Colonic mucosa (tissue), 4 donors: Measurements from ENCODE around the gene CPT1C. TPM values are rescaled to one million over a fixed set of nuclear protein-coding genes. Genes with fewer than 3 reads are reported as not detected.

Experiments used
- DNase-seq: peaks from one replicate; pipeline ENCODE4 v3.0.0-alpha.2; 2020
- H3K27ac ChIP-seq: fragments of 200-600 bp; one replicate; pipeline ENCODE4 v1.8.0; 2021
- H3K27me3 ChIP-seq: fragments of 200-600 bp; one replicate; pipeline ENCODE4 v1.8.0; 2021
- H3K36me3 ChIP-seq: fragments of 200-600 bp; one replicate; pipeline ENCODE4 v1.8.0; 2021
- H3K4me1 ChIP-seq: fragments of 200-600 bp; one replicate; pipeline ENCODE4 v1.8.0; 2021; ENCODE audit warnings: mild to moderate bottlenecking
- H3K4me3 ChIP-seq: fragments of 200-600 bp; one replicate; pipeline ENCODE4 v1.8.0; 2021
- H3K9ac ChIP-seq, 2 donors: one replicate each; pipeline ENCODE4 v1.7.0; 2013; ENCODE audit warnings: control low read depth in 2 of 2, low read depth in 2 of 2, low read length in 2 of 2
- H3K9me3 ChIP-seq: fragments of 200-600 bp; one replicate; pipeline ENCODE4 v1.8.0; 2021
- intact Hi-C: fragments of 100-400 bp; cut with DNase I; formaldehyde crosslinking; loops from one replicate; pipeline ENCODE4 v1.14.1; 2022
- total RNA-seq, 2 donors: library from RNA; stranded (reverse); fragmentation: NEBNext Ultra II Directional in 1 of 2; extraction: Animal tissue kit (Norgen Biotek cat#: 25700) in 1 of 2; gene quantifications; one replicate each; pipeline ENCODE4 v1.2.1, GENCODE V29; 2021
- TF ChIP-seq, protein P1 (sequence below): fragments of 200-600 bp; IDR thresholded peaks from one replicate; pipeline ENCODE4 v1.8.0; 2022; ENCODE audit warnings: antibody characterized with exemption, mild to moderate bottlenecking
- donor health status: healthy.
- donor health status: DM: no; HTN: no; CAD: no.
- donor health status: DM: no; HTN: no; CAD: no.

The CPT1C gene
- total RNA-seq, 2 donors from 2014 or later: 1.2 to 2.0 TPM

DNA sequence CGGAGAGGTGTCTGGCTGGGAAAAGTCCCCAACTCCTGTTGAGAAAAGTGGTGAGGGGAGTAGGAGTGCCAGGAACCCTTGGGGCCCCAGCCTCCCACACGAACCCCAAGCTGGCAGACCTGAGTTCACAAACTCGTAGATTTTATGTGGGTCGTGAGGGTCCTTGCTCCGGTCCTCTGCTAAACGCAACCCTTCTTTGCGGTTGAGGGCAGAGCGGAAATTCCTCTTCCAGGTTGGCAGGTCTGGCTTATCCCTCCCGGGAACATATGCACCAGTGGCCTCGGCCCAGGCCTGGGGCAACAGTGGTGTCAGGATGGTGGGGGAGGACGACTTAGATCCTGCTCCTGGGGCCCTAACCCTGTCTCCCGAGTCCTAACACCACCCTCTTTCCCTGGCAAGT is 27.7 kb upstream of the CPT1C start:
- H3K4me3 ChIP-seq: no peak overlapping the region
- DNase-seq: no peak
- intact Hi-C loops: no loop called here
- H3K4me1 ChIP-seq: peaks cover 12% of the 10 kb centered on the region
- TF ChIP-seq, protein P1, sequence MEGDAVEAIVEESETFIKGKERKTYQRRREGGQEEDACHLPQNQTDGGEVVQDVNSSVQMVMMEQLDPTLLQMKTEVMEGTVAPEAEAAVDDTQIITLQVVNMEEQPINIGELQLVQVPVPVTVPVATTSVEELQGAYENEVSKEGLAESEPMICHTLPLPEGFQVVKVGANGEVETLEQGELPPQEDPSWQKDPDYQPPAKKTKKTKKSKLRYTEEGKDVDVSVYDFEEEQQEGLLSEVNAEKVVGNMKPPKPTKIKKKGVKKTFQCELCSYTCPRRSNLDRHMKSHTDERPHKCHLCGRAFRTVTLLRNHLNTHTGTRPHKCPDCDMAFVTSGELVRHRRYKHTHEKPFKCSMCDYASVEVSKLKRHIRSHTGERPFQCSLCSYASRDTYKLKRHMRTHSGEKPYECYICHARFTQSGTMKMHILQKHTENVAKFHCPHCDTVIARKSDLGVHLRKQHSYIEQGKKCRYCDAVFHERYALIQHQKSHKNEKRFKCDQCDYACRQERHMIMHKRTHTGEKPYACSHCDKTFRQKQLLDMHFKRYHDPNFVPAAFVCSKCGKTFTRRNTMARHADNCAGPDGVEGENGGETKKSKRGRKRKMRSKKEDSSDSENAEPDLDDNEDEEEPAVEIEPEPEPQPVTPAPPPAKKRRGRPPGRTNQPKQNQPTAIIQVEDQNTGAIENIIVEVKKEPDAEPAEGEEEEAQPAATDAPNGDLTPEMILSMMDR: no peak
- no peaks in the 10 kb centered on the region for H3K27me3 ChIP-seq
- H3K36me3 ChIP-seq: peaks cover 4% of the 10 kb centered on the region
- no peak overlapping the region for H3K27ac ChIP-seq
- no peak overlapping the region for H3K9ac ChIP-seq
- no peaks in the 10 kb centered on the region for H3K9me3 ChIP-seq

DNA sequence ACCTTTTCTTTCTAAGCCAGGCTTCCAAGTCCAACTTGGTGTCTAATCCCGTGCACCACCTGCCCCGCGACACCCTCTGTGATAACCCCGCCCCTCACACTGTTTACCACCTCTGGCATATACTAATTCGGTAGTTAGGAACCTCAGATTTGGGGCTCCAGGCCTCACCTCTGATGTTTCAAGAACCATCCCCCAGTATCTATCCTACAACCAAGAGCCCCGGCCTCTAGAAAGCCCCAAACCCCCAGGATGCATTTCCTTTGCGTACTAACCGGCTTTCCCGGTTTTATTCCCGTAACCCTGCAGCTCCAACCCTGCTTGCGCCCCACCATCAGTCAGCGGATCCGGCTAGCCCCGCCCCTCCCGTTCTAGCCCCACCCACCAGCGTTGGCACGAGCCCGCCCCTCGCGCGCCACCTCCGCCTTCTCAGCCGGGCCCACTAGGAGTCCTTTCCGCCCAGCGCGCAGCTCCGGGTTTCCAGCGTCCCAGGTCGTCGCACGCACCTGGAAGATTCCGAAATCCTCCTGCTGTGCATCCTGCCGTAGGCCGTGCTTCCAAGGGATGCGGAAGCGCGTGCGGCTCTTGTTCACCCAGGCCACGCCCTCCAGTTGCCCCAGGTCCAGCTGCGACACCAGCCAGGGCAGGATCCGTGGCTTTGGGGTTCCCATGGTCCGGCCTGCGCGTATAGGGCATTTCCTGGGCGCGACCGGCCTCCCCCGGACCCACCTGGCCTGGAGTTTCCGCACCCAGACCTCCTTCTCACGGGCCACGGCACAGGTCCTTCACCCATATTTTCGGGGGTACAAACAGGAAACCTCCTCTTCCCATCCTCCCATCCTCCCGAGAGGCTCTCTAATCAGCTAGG is 26.5 kb upstream of the CPT1C start:
- peak overlapping the region; percentile 60 for H3K4me3 ChIP-seq
- H3K9ac ChIP-seq: peak overlapping the region; percentile 85 to 100
- peaks cover 12% of the 10 kb centered on the region for H3K4me1 ChIP-seq
- H3K27ac ChIP-seq: peak overlapping the region; percentile 91
- intact Hi-C loops: no loop called here
- TF ChIP-seq, protein P1: no peak
- no peaks in the 10 kb centered on the region for H3K36me3 ChIP-seq
- no peaks in the 10 kb centered on the region for H3K27me3 ChIP-seq
- peak; percentile 97 for DNase-seq
- H3K9me3 ChIP-seq: no peaks in the 10 kb centered on the region

DNA sequence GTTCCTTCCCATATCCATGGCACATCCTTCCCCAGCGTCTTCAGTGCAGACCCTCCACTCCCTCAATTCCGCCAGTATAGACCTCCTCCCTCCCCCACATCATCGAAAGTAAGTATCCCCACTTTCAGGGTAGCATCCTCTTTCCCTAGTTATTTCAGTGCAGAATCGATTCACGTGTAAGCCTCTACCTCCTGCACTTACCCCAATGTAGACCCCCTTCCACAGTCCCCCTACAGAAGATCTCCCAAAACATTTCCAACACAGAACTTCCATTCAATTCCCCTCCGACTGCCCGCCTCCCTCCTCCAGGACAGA is 25.9 kb upstream of the CPT1C start:
- Histone ChIP-seq H3K4me3 (peak overlapping the region; percentile 60), H3K27ac (peak overlapping the region; percentile 91), H3K4me1 (peaks cover 12% of the 10 kb centered on the region), H3K27me3 (no peaks in the 10 kb centered on the region), H3K9me3 (no peaks in the 10 kb centered on the region), H3K9ac (peak overlapping the region; percentile 85 to 100), H3K36me3 (no peaks in the 10 kb centered on the region)
- TF ChIP-seq, protein P1: no peak
- DNase-seq: no peak
- intact Hi-C loops: no loop called here

DNA sequence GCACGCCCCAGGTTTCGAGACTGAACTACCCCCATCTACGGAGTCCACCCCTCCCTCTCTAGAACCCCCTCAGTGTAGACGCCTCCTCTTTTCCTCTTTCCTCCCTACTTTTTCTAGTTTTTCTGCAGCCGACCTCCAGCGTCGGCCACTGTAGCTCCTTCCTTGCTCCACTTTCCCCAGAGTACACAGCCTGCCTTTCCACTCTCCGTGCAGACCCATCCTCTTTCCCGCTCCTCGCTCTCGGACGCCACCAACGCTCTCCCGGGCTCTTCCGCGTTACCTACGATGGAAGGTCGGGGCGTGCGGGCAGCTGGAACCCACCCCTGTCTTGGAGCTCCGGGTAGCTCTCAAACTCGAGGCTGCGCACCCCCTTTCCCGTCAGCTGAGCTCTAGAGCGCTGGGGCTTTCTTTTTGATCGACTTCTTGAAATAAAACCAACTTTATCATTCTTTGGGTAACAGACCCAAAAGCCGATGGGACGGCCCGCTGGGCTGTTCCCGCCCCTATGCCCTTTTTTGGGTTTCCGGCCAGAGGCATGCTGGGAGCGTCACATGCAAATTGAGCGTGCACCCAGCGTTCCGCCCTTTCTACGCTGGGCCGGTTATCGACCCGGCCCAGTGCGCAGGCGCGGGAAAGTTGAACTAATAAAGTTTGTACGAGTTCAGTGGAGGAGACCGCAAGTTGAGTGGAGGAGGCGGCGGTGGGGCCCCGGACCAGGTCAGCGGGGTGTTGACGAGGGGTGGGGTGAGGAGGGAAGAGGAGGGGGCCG is 25.4 kb upstream of the CPT1C start, which contains the start of the genes BCL2L12 and IRF3:
BCL2L12 (plus strand) TSS at position 583 of the 769 bp plus-strand sequence. CDS start 760 bp downstream, outside the sequence.
IRF3 (minus strand) TSS at position 507 of the 769 bp plus-strand sequence. CDS start 1,019 bp downstream, outside the sequence.
- H3K36me3 ChIP-seq: no peaks in the 10 kb centered on the region
- H3K27me3 ChIP-seq: no peaks in the 10 kb centered on the region
- peak within 1 kb of the TSS; percentile 85 to 100 for H3K9ac ChIP-seq
- H3K9me3 ChIP-seq: no peaks in the 10 kb centered on the region
- TF ChIP-seq, protein P1: no peak
- H3K4me1 ChIP-seq: peaks cover 12% of the 10 kb centered on the region
- H3K27ac ChIP-seq: peak within 1 kb of the TSS; percentile 91
- H3K4me3 ChIP-seq: peak within 1 kb of the TSS; percentile 60
- intact Hi-C loops: no loop called here
- peak; percentile 99 for DNase-seq

DNA sequence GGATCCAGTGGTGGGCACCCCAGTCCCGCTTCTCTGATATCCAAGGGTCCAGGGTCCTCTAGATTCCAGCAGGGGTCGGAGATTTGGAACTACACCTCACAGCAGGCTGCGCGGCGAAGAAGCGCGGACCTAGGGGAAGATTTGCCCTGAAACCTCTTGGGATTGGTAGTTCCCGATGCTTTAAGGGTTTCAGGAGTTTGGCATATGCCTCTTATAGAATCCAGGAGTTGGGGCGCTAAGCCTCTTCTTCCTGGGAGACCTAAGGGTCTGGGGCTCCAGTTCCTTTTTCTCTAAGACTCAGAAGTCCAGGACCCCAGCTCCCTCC is 24.8 kb upstream of the CPT1C start:
- no peaks in the 10 kb centered on the region for H3K27me3 ChIP-seq
- TF ChIP-seq, protein P1: no peak
- peak overlapping the region; percentile 60 for H3K4me3 ChIP-seq
- no peaks in the 10 kb centered on the region for H3K9me3 ChIP-seq
- DNase-seq: no peak
- H3K27ac ChIP-seq: peak overlapping the region; percentile 91
- H3K36me3 ChIP-seq: no peaks in the 10 kb centered on the region
- H3K4me1 ChIP-seq: peaks cover 12% of the 10 kb centered on the region
- intact Hi-C loops: no loop called here
- peak overlapping the region; percentile 74 to 100 for H3K9ac ChIP-seq
